Right ventricle myocardium superior (tissue), 1 donor: Measurements from ENCODE around the gene SLC35F3. TPM values are rescaled to one million over a fixed set of nuclear protein-coding genes. Genes with fewer than 3 reads are reported as not detected.

Source experiments
- ATAC-seq: fragments of 200-7000 bp; cut with Tn5 transposase; one replicate; pipeline ENCODE4 v1.9.1; 2020; ENCODE audit warnings: mild to moderate bottlenecking; ENCODE audit not compliant: poor library complexity
- DNase-seq: peaks from one replicate; pipeline ENCODE4 v3.0.0-alpha.2; 2020
- intact Hi-C: fragments of 100-400 bp; cut with DNase I; formaldehyde crosslinking; loops from one replicate; pipeline ENCODE4 v1.11.2; 2022
- total RNA-seq: library from RNA; stranded (reverse); fragmentation: NEBNext Ultra II Directional; extraction: Animal tissue kit (Norgen Biotek cat#: 25700); gene quantifications from one replicate; pipeline ENCODE4 v1.2.1, GENCODE V29; 2021
- donor health status: DM: no; HTN: yes; CAD: no; lungs with severe emphysema.

Gene SLC35F3
- total RNA-seq, 1 donor from 2014 or later = not detected

- ATAC-seq (no peak), DNase-seq (no peak)
- intact Hi-C loops = no loop called here
These were observed 55.5 kb downstream of the SLC35F3 start for GRCh38 chr1:233959971-233960370.

- intact Hi-C loops = no loop called here
- ATAC-seq = no peak
These were observed 55.9 kb downstream of the SLC35F3 start for GRCh38 chr1:233960386-233960785.

GRCh38 chr1:233962878-233963277 lies 58.4 kb downstream of the SLC35F3 start:
- ATAC-seq = no peak
- DNase-seq = no peak
- intact Hi-C loops = no loop called here

More at GRCh38 chr1:233960386-233960785, 55.9 kb downstream of the SLC35F3 start:
- DNase-seq = no peak

- no peak for ATAC-seq
- DNase-seq = no peak
- intact Hi-C loops = no loop called here
These were observed 61.4 kb downstream of the SLC35F3 start for GRCh38 chr1:233965856-233966255.

- DNase-seq = no peak
- intact Hi-C loops = no loop called here
- no peak for ATAC-seq
These were observed 67.3 kb downstream of the SLC35F3 start for GRCh38 chr1:233971753-233972152.

- ATAC-seq (no peak), DNase-seq (no peak)
- intact Hi-C loops = no loop called here
These were observed 68.1 kb downstream of the SLC35F3 start for GRCh38 chr1:233972563-233972950.

- intact Hi-C loops = no loop called here
- ATAC-seq = no peak
- no peak for DNase-seq
These were observed 68.6 kb downstream of the SLC35F3 start for GRCh38 chr1:233972951-233973635.

- DNase-seq (no peak), ATAC-seq (no peak)
- intact Hi-C loops = no loop called here
These were observed 71.0 kb downstream of the SLC35F3 start for GRCh38 chr1:233975486-233975885.

- intact Hi-C loops = no loop called here
- DNase-seq (no peak), ATAC-seq (no peak)
These were observed 76.7 kb downstream of the SLC35F3 start for GRCh38 chr1:233981042-233981675.

- ATAC-seq = no peak
- intact Hi-C loops = no loop called here
These were observed 78.5 kb downstream of the SLC35F3 start for GRCh38 chr1:233982827-233983518.

GRCh38 chr1:233983811-233984210 lies 79.3 kb downstream of the SLC35F3 start:
- no peak for DNase-seq
- ATAC-seq = no peak
- intact Hi-C loops = no loop called here

More at GRCh38 chr1:233982827-233983518, 78.5 kb downstream of the SLC35F3 start:
- DNase-seq = no peak

GRCh38 chr1:233988963-233989696 lies 84.7 kb downstream of the SLC35F3 start:
- intact Hi-C loops = no loop called here
- no peak for ATAC-seq
- no peak for DNase-seq

GRCh38 chr1:233990486-233990885 lies 86.0 kb downstream of the SLC35F3 start:
- ATAC-seq (no peak), DNase-seq (no peak)
- intact Hi-C loops = no loop called here

GRCh38 chr1:233993651-233994050 lies 89.2 kb downstream of the SLC35F3 start:
- DNase-seq (no peak), ATAC-seq (no peak)
- intact Hi-C loops = no loop called here

GRCh38 chr1:233994112-233994511 lies 89.6 kb downstream of the SLC35F3 start:
- ATAC-seq (no peak), DNase-seq (no peak)
- intact Hi-C loops = no loop called here

- intact Hi-C loops = no loop called here
- no peak for DNase-seq
- ATAC-seq = no peak
These were observed 94.0 kb downstream of the SLC35F3 start for GRCh38 chr1:233998456-233998855.

GRCh38 chr1:233998891-233999290 lies 94.4 kb downstream of the SLC35F3 start:
- intact Hi-C loops = no loop called here
- no peak for ATAC-seq
- DNase-seq = no peak

GRCh38 chr1:234000557-234001041 lies 96.1 kb downstream of the SLC35F3 start:
- intact Hi-C loops = no loop called here
- no peak for ATAC-seq
- DNase-seq = no peak

GRCh38 chr1:234001817-234002216 lies 97.3 kb downstream of the SLC35F3 start:
- ATAC-seq = no peak
- intact Hi-C loops = no loop called here
- no peak for DNase-seq
